OCI-LY3 (cell line): ENCODE results near the gene LMTK3.

Experiments used
- EZH2phosphoT487 ChIP-seq: fragments of 200-600 bp; shearing (Covaris generic); IDR thresholded peaks from 2 replicates; pipeline ENCODE4 v1.6.1; 2018; ENCODE audit warnings: antibody characterized with exemption, mixed run types, low read depth
- TF ChIP-seq, protein P1 (sequence below): fragments of 200-600, 300-600 bp; sonication (generic); IDR thresholded peaks from 2 replicates; pipeline ENCODE4 v1.5.1; 2014; ENCODE audit warnings: antibody characterized with exemption, low read length, low read depth

DNA sequence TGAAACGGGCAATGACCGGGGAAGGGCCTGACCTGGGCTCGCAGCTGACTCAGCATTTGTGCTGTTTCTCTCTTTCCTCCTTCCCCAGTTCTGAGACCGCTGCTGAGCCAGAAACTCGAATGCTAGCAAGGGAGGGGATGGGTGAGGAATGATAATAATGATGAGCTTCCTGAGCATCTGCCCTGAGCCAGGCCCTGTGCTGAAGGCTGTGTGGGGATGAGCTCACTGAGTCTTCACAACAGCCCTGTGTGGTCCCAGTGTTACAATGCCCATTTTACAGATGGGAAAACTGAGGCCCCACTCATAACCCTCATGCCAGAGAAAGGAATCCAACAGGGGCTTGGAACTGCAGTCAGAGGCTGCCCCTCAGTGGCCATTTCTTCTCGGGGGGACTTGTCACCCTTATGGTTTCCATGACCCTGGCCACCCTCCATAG lies 48.5 kb upstream of the LMTK3 start:
- TF ChIP-seq, protein P1, sequence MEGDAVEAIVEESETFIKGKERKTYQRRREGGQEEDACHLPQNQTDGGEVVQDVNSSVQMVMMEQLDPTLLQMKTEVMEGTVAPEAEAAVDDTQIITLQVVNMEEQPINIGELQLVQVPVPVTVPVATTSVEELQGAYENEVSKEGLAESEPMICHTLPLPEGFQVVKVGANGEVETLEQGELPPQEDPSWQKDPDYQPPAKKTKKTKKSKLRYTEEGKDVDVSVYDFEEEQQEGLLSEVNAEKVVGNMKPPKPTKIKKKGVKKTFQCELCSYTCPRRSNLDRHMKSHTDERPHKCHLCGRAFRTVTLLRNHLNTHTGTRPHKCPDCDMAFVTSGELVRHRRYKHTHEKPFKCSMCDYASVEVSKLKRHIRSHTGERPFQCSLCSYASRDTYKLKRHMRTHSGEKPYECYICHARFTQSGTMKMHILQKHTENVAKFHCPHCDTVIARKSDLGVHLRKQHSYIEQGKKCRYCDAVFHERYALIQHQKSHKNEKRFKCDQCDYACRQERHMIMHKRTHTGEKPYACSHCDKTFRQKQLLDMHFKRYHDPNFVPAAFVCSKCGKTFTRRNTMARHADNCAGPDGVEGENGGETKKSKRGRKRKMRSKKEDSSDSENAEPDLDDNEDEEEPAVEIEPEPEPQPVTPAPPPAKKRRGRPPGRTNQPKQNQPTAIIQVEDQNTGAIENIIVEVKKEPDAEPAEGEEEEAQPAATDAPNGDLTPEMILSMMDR, result peak; percentile 45
- no peak for TF ChIP-seq EZH2phosphoT487
